SJCRH30 (cell line): ENCODE results near the gene S100PBP. TPM values are rescaled to one million over a fixed set of nuclear protein-coding genes. Genes with fewer than 3 reads are reported as not detected.

Experiments
- DNase-seq, 2 experiments: peaks; one replicate each; pipeline ENCODE4 v3.0.0-alpha.2; 2015 to 2020
- H3K27ac ChIP-seq: fragments of 250-450 bp; sonication (Bioruptor Pico); 2 replicates; pipeline ENCODE4 v1.5.1; 2020; ENCODE audit warnings: mild to moderate bottlenecking, moderate library complexity
- H3K27me3 ChIP-seq: fragments of 250-450 bp; sonication (Bioruptor Pico); 2 replicates; pipeline ENCODE4 v1.5.1; 2020; ENCODE audit warnings: mild to moderate bottlenecking, moderate library complexity
- H3K36me3 ChIP-seq: fragments of 250-450 bp; sonication (Bioruptor Pico); 2 replicates; pipeline ENCODE4 v1.5.1; 2020; ENCODE audit warnings: mild to moderate bottlenecking, moderate library complexity
- H3K4me1 ChIP-seq: fragments of 250-450 bp; sonication (Bioruptor Pico); 2 replicates; pipeline ENCODE4 v1.5.1; 2020; ENCODE audit warnings: mild to moderate bottlenecking, moderate library complexity
- H3K4me3 ChIP-seq: fragments of 250-450 bp; sonication (Bioruptor Pico); 2 replicates; pipeline ENCODE4 v1.5.1; 2020; ENCODE audit warnings: mild to moderate bottlenecking, moderate library complexity
- H3K9me3 ChIP-seq: fragments of 250-450 bp; sonication (Bioruptor Pico); replicated peaks from 2 replicates; pipeline ENCODE4 v1.5.1; 2020; ENCODE audit warnings: mild to moderate bottlenecking, moderate library complexity
- total RNA-seq: library from RNA; depleted of rRNA; stranded (reverse); fragments of >200 nt; shearing (Covaris generic); gene quantifications from 2 replicates; pipeline ENCODE4 v1.2.3, GENCODE V29; 2014; rRNA removed

The S100PBP gene
- 37.1 and 42.6 TPM in 2 replicates for total RNA-seq

DNA sequence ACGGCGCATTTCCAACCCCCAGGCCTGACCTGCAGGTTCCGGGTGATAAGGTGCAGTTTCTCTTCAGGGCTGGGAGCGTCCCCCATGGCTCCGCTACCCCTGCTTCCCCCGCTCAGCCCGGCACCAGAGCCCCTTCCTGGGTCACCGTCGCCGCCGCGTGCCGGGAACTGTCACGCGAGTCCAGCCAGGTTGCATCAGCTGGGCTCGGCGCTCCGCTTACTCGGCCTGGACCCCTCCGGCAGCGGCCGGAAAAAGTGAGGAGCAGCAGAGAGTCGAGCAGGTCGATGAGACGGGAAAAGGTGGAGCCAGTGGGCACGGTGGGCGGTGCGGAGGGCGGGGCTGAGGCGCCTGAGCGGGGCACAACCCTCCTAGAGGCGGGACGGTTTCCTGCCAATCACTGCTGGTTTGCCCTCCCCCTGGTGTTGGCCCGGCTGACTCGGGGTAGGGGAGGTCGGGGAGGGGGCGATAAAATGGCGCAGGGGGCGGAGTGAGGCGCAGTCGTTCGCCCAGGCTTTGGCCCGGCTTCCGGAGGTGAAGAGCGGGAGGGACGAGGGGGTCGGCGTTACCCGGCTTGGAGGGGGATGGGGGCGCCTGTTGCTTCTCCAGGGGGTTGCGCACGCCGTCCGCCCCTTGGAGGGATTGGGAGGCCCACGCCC, at the start of gene S100PBP, which contains the start of gene YARS1:
TSS of gene S100PBP (plus strand) at position 495 of the 656 bp plus-strand sequence. CDS start 8,447 bp downstream, outside the sequence.
TSS of gene YARS1 (minus strand) at position 200 of the 656 bp plus-strand sequence. CDS start at position 86, 114 bp downstream.
- H3K9me3 ChIP-seq = no peaks in the 10 kb centered on the region
- peaks cover 2% of the 10 kb centered on the region; the same call in 1 of the 2 replicates for H3K4me1 ChIP-seq
- no peaks in the 10 kb centered on the region for H3K27me3 ChIP-seq
- H3K36me3 ChIP-seq = no peaks in the 10 kb centered on the region
- peak; percentile 99 to 100 for DNase-seq
- H3K27ac ChIP-seq = peak within 1 kb of the TSS; percentile 97
- H3K4me3 ChIP-seq = peak within 1 kb of the TSS; percentile 88

DNA sequence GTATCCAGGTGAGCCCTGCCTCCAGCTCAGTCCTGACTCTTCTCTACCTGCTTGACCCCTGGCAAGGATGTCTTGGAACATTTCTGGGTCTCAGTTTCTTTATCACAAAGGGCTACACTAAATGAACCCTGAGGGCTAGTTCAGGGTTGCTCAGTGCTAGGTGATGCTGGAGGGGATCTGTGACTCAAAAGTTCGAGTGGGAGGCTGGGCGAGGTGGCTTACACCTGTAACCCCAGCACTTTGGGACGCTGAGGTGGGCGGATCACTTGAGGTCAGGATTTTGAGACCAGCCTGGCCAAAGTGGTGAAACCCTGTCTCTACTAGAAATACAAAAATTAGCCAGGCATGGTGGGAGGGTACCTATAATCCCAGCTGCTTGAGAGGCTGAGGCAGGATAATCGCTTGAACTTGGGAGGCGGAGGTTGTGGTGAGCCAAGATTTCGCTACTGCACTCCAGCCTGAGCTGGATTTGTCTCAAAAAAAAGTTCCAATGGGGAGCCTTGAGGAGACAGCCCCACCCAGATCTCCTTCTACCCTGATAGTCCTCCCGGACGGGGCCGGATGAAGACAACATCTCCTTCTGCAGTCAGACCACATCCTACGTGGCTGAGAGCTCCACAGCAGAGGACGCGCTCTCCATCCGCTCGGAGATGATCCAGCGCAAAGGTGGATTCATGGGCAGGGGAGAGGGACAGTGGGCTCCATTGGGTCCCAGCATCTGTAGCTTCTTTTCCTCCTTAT, 49.2 kb upstream of the S100PBP start:
- Histone ChIP-seq H3K4me1 (peaks cover 19% of the 10 kb centered on the region), H3K27me3 (no peaks in the 10 kb centered on the region)
- DNase-seq = no peak

DNA sequence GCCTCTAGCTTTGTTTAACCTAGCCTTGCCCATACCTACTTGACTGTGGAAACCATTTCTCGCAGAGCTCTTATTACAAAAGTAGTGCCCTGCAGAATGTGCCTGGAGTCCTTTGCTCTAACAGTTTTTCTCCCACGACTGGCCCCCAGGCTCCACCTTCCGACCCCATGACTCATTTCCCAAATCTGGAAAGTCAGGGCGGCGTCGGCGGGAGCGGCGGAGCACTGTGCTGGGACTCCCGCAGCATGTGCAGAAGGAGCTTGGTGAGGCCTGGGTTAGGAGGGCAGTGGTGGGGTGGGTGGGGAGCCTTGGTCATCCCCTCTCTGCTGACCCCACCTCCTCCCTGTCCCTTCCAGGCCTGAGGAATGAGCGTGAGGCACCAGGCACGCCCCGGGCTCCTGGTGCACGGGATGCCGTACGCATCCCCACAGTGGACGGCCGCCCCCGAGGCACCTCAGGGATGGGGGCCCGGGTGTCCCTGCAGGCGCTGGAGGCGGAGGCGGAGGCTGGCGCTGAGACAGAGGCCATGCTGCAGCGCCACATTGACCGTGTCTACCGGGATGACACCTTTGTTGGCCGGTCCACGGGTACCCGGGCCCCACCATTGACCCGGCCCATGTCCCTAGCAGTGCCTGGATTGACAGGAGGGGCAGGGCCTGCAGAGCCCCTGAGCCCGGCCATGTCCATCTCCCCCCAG, 47.8 kb upstream of the S100PBP start:
- H3K27me3 ChIP-seq = no peaks in the 10 kb centered on the region
- no peaks in the 10 kb centered on the region for H3K9me3 ChIP-seq
- H3K4me3 ChIP-seq = no peak overlapping the region
- peak; percentile 38 to 41 for DNase-seq
- H3K36me3 ChIP-seq = peaks cover 4% of the 10 kb centered on the region; the same call in 1 of the 2 replicates
- peaks cover 33% of the 10 kb centered on the region for H3K4me1 ChIP-seq
- no peak overlapping the region for H3K27ac ChIP-seq

More for the DNA sequence above, 49.2 kb upstream of the S100PBP start:
- no peak overlapping the region for H3K4me3 ChIP-seq
- no peak overlapping the region for H3K27ac ChIP-seq
- no peaks in the 10 kb centered on the region for H3K36me3 ChIP-seq
- no peaks in the 10 kb centered on the region for H3K9me3 ChIP-seq

DNA sequence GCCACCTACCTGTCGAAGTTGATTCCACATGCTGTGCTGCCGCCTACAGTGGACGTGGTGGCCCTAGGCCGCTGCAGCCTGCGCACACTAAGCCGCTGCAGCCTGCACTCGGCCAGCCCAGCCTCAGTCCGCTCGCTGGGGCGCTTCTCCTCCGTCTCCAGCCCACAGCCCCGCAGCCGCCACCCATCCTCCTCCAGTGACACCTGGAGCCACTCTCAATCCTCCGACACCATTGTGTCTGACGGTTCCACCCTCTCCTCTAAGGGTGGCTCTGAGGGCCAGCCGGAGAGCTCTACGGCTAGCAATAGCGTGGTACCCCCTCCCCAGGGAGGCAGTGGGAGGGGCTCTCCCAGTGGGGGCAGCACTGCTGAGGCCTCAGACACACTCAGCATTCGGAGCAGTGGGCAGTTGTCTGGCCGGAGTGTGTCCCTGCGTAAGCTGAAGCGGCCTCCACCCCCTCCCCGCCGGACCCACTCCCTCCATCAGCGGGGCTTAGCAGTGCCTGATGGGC, 47.2 kb upstream of the S100PBP start:
- Histone ChIP-seq H3K4me3 (no peak overlapping the region), H3K4me1 (peaks cover 39% of the 10 kb centered on the region), H3K27ac (no peak overlapping the region), H3K27me3 (no peaks in the 10 kb centered on the region), H3K36me3 (peaks cover 4% of the 10 kb centered on the region; the same call in 1 of the 2 replicates), H3K9me3 (no peaks in the 10 kb centered on the region)
- DNase-seq = no peak

DNA sequence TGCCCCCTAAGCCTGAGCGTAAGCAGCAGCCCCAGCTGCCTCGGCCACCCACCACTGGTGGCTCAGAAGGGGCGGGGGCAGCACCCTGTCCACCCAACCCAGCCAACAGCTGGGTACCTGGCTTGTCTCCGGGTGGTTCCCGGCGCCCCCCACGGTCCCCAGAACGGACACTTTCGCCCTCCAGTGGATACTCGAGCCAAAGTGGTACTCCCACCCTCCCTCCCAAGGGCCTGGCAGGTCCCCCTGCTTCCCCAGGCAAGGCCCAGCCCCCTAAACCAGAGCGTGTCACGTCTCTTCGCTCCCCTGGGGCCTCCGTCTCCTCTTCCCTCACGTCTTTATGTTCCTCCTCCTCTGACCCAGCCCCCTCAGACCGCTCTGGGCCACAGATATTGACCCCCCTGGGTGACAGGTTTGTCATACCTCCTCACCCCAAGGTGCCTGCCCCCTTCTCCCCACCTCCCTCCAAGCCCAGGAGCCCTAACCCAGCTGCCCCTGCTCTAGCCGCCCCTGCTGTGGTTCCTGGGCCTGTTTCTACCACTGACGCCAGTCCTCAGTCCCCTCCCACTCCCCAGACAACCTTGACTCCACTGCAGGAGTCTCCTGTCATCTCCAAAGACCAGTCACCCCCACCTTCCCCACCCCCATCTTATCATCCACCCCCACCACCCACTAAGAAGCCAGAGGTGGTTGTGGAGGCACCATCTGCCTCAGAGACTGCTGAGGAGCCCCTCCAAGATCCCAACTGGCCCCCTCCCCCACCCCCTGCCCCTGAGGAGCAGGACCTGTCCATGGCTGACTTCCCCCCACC, 46.5 kb upstream of the S100PBP start:
- no peaks in the 10 kb centered on the region for H3K27me3 ChIP-seq
- H3K4me3 ChIP-seq = no peak overlapping the region
- peaks cover 4% of the 10 kb centered on the region; the same call in 1 of the 2 replicates for H3K36me3 ChIP-seq
- H3K27ac ChIP-seq = no peak overlapping the region
- H3K4me1 ChIP-seq = peaks cover 46% of the 10 kb centered on the region
- no peaks in the 10 kb centered on the region for H3K9me3 ChIP-seq
- DNase-seq = no peak

DNA sequence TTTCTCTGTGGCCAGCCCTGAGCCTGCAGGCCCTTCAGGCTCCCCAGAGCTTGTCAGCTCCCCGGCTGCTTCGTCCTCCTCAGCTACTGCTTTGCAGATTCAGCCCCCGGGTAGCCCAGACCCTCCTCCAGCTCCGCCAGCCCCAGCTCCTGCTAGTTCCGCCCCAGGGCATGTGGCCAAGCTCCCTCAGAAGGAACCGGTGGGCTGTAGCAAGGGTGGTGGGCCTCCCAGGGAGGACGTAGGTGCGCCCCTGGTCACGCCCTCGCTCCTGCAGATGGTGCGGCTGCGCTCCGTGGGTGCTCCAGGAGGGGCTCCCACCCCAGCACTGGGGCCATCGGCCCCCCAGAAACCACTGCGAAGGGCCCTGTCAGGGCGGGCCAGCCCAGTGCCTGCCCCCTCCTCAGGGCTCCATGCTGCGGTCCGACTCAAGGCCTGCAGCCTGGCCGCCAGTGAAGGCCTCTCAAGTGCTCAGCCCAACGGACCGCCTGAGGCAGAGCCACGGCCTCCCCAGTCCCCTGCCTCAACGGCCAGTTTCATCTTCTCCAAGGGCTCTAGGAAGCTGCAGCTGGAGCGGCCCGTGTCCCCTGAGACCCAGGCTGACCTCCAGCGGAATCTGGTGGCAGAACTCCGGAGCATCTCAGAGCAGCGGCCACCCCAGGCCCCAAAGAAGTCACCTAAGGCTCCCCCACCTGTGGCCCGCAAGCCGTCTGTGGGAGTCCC, 45.7 kb upstream of the S100PBP start:
- H3K4me3 ChIP-seq = no peak overlapping the region
- H3K9me3 ChIP-seq = no peaks in the 10 kb centered on the region
- H3K36me3 ChIP-seq = peaks cover 7% of the 10 kb centered on the region
- H3K27me3 ChIP-seq = no peaks in the 10 kb centered on the region
- peaks cover 47% of the 10 kb centered on the region for H3K4me1 ChIP-seq
- H3K27ac ChIP-seq = no peak overlapping the region
- DNase-seq = no peak

DNA sequence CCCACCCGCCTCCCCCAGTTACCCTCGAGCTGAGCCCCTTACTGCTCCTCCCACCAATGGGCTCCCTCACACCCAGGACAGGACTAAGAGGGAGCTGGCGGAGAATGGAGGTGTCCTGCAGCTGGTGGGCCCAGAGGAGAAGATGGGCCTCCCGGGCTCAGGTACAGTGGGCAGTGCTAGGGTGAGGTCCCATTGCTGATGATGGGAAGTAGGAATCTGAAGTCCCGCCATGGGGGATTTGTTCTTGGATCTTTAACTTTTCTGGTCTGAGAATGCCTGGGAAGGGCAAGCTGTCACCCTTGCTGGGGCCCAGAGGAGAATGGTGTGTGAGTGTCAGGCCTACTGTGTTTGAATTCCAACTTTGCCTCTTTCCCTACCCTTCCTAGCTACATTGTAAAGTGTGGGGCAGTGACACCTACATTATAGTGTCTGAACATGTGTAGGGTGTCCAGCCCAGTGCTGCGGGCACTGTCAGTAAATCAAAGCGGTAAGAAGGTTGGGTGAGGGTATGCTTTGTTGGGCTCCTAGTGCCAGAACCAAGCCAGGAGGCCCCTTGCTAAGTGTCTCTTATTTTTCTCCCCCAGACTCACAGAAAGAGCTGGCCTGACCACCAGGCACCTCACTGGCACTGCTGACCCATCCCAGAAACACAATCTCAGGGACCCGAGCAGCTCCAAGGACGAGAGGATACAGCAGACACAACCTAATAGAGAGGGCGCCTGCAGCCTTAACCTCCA, 45.0 kb upstream of the S100PBP start:
- Histone ChIP-seq H3K27ac (no peak overlapping the region), H3K4me3 (no peak overlapping the region), H3K36me3 (peaks cover 8% of the 10 kb centered on the region), H3K27me3 (no peaks in the 10 kb centered on the region), H3K9me3 (no peaks in the 10 kb centered on the region), H3K4me1 (peaks cover 41% of the 10 kb centered on the region)
- DNase-seq = no peak

DNA sequence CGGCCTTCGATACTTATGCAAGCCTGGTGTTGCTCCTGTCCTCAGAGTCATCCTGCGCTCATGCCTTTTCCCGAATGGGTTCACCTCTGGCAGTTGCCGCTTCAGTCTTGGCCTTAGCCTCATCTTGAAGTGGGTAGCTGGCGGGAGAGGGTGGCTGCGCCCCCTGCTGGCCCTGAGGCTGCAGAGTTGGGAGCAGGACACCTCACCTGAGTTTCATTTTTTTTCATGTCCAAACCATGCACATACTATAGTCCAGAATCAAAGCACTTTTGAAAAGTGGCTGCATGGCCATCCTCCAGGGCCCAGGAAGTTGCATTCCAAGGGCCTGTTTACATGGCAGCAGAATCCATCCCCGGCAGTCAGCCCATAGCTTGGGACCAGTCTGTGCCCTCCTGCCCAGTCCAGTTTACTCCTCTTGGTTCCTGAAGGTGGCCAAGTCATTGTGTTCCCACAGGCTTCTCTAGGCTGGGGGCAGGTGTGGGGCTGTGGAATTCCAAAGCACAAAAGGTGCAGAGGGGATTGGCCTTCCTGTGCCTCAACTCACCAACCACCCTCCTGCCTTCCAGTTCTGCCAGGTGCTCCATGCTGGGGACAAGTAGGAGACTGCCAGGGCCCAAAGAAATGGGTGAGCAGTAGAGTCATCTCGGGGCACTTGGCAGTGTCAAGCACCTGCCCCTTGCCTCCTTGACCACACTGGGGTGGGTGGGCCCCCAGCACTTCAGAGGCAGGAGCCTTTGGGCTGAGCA, 44.3 kb upstream of the S100PBP start:
- Histone ChIP-seq H3K36me3 (peaks cover 15% of the 10 kb centered on the region), H3K4me1 (peaks cover 41% of the 10 kb centered on the region), H3K4me3 (no peak overlapping the region), H3K27ac (no peak overlapping the region), H3K9me3 (no peaks in the 10 kb centered on the region), H3K27me3 (no peaks in the 10 kb centered on the region)
- DNase-seq = peak; percentile 64 to 71

DNA sequence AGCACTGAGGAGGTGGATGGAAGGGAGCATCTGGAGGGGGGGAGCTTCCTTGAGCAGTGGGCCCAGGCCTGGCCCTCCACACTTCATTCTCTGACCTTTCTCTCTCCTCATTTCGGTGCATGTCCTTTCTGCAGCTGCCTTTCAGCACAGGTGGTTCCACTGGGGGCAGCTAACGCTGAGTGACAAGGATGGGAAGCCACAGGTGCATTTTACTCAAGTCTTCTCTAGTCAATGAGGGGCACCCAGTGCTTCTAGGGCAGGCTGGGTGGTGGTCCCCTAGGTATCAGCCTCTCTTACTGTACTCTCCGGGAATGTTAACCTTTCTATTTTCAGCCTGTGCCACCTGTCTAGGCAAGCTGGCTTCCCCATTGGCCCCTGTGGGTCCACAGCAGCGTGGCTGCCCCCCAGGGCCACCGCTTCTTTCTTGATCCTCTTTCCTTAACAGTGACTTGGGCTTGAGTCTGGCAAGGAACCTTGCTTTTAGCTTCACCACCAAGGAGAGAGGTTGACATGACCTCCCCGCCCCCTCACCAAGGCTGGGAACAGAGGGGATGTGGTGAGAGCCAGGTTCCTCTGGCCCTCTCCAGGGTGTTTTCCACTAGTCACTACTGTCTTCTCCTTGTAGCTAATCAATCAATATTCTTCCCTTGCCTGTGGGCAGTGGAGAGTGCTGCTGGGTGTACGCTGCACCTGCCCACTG, 43.5 kb upstream of the S100PBP start:
- Histone ChIP-seq H3K4me3 (no peak overlapping the region), H3K36me3 (peaks cover 19% of the 10 kb centered on the region), H3K27ac (peak overlapping the region; percentile 44), H3K9me3 (no peaks in the 10 kb centered on the region), H3K27me3 (no peaks in the 10 kb centered on the region), H3K4me1 (peaks cover 41% of the 10 kb centered on the region)
- peak; percentile 66 to 70 for DNase-seq

DNA sequence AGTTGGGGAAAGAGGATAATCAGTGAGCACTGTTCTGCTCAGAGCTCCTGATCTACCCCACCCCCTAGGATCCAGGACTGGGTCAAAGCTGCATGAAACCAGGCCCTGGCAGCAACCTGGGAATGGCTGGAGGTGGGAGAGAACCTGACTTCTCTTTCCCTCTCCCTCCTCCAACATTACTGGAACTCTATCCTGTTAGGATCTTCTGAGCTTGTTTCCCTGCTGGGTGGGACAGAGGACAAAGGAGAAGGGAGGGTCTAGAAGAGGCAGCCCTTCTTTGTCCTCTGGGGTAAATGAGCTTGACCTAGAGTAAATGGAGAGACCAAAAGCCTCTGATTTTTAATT, 43.0 kb upstream of the S100PBP start:
- Histone ChIP-seq H3K27ac (peak overlapping the region; percentile 44; the same call in 1 of the 2 replicates), H3K4me1 (peaks cover 39% of the 10 kb centered on the region), H3K36me3 (peaks cover 24% of the 10 kb centered on the region), H3K27me3 (no peaks in the 10 kb centered on the region), H3K4me3 (no peak overlapping the region), H3K9me3 (no peaks in the 10 kb centered on the region)
- DNase-seq = no peak

DNA sequence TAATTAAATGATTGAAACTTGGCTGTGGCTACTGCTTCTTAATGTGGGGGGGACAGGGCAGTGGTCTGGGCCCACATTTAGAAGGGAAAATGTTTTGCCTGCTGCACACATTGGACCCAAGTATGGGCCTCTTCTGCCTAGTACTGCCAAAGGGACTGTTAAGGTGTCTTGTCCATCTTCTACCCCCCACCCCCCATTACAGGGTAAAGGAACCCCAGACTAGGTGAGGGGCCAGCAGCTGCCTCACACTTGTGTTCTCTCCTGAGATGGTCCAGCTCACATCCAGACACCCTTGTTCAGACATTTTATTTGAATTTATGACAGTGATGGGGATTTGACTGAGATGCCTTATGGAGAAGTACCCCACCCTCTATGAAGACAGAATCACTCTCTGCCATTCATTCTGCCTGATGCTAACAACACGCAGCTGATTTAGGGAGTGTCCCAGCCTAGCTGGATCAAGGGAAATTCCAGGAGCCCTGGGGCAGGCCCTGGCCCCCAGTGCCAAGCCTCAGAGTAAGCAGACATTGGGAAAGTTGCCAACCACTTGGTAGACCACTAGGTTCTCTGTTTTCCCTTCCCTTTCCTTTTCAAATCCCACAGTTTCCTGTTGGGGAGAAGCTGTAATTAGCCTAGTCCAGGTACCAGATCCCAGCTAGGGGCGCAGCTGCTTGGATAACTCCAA, 42.4 kb upstream of the S100PBP start:
- peak; percentile 91 to 97 for DNase-seq
- H3K9me3 ChIP-seq = no peaks in the 10 kb centered on the region

More for the DNA sequence above, 42.4 kb upstream of the S100PBP start:
- no peaks in the 10 kb centered on the region for H3K27me3 ChIP-seq
- H3K4me3 ChIP-seq = no peak overlapping the region
- H3K27ac ChIP-seq = no peak overlapping the region; the same call in 1 of the 2 replicates
- H3K36me3 ChIP-seq = peaks cover 29% of the 10 kb centered on the region
- peaks cover 39% of the 10 kb centered on the region for H3K4me1 ChIP-seq
